Endothelial cell of umbilical vein (primary cell): Measurements from ENCODE around the gene CUX1. TPM values are rescaled to one million over a fixed set of nuclear protein-coding genes. Genes with fewer than 3 reads are reported as not detected.

Experiments used
- BruUV-seq: library from RNA; stranded (reverse); fragments of 400-500 nt; replicated peaks from 2 replicates; lab custom pipeline; 2021; lab: Mats Ljungman, UMichigan
- CTCF ChIA-PET: fragments of 300-600, 350-600 bp; sonication (Branson Sonifier 250); formaldehyde crosslinking; loops from one replicate; lab custom pipeline; 2021; ENCODE audit warnings: antibody characterized with exemption, inconsistent platforms; lab: Charles Lee
- POLR2A ChIA-PET: fragments of 300-600, 350-600 bp; sonication (Branson Sonifier 250); formaldehyde crosslinking; loops from one replicate; lab custom pipeline; 2021; ENCODE audit warnings: antibody characterized with exemption, inconsistent platforms; lab: Charles Lee
- DNase-seq: peaks from one replicate; pipeline ENCODE4 v3.0.0-alpha.2; 2011; ENCODE audit warnings: low read depth, low spot score
- FAIRE-seq: peaks from 2 replicates; lab custom pipeline; 2011; peaks lifted over from hg19 to GRCh38; lab: Jason Lieb, UNC
- H2AFZ ChIP-seq: 2 replicates; pipeline ENCODE4 v1.6.0; 2012; ENCODE audit warnings: low read depth, low read length, control low read depth, inconsistent platforms
- H3K27ac ChIP-seq: 2 replicates; pipeline ENCODE4 v1.5.1; 2011; ENCODE audit warnings: low read depth, mild to moderate bottlenecking, control low read depth, low read length, moderate library complexity; ENCODE audit not compliant: insufficient read depth
- H3K27me3 ChIP-seq, 2 experiments: 2 replicates each; pipeline versions ENCODE4 v1.6.0 to v1.6.1; 2011; ENCODE audit warnings: low read length in 2 of 2, mixed read lengths in 1 of 2; ENCODE audit not compliant: control insufficient read depth in 2 of 2, insufficient read depth in 2 of 2
- H3K36me3 ChIP-seq, 2 experiments: 2 replicates in 1 of 2; 3 replicates in 1 of 2; pipeline ENCODE4 v1.5.1; 2011; ENCODE audit warnings: low read length in 2 of 2, mild to moderate bottlenecking in 1 of 2, moderate library complexity in 1 of 2; ENCODE audit not compliant: control insufficient read depth in 2 of 2, insufficient read depth in 2 of 2; ENCODE audit errors: extremely low read depth in 1 of 2
- H3K4me1 ChIP-seq: 3 replicates; pipeline ENCODE4 v1.5.1; 2011; ENCODE audit warnings: mild to moderate bottlenecking, low read length; ENCODE audit not compliant: control insufficient read depth, insufficient read depth; ENCODE audit errors: extremely low read depth
- H3K4me2 ChIP-seq: 2 replicates; pipeline ENCODE4 v1.6.1; 2011; ENCODE audit warnings: low read length, control low read depth, mixed read lengths; ENCODE audit not compliant: insufficient read depth
- H3K4me3 ChIP-seq, 3 experiments: fragments of 200-600 bp in 1 of 3; sonication (generic), shearing (Covaris generic) in 1 of 3; replicated peaks in 1 of 3; 2 replicates each; pipeline ENCODE4 v1.5.1; 2011 to 2016; ENCODE audit warnings: control low read depth in 3 of 3, low read length in 3 of 3, mild to moderate bottlenecking in 2 of 3, inconsistent platforms in 1 of 3, low read depth in 1 of 3, moderate library complexity in 1 of 3; ENCODE audit not compliant: insufficient read depth in 1 of 3
- H3K79me2 ChIP-seq: 2 replicates; pipeline ENCODE4 v1.6.0; 2012; ENCODE audit warnings: low read length, inconsistent platforms; ENCODE audit not compliant: control insufficient read depth, insufficient read depth
- H3K9ac ChIP-seq: replicated peaks from 2 replicates; pipeline ENCODE3; 2011; ENCODE audit warnings: low read length, control low read depth; ENCODE audit not compliant: insufficient read depth; ENCODE audit errors: extremely low read depth
- H3K9me1 ChIP-seq: replicated peaks from 3 replicates; pipeline ENCODE4 v1.6.0; 2011; ENCODE audit warnings: mild to moderate bottlenecking, low read length; ENCODE audit not compliant: control insufficient read depth, insufficient read depth; ENCODE audit errors: extremely low read depth
- H3K9me3 ChIP-seq: replicated peaks from 2 replicates; pipeline ENCODE4 v1.5.1; 2012; ENCODE audit warnings: low read length, inconsistent platforms; ENCODE audit not compliant: control insufficient read depth, insufficient read depth
- H4K20me1 ChIP-seq: replicated peaks from 2 replicates; pipeline ENCODE3; 2011; ENCODE audit warnings: mild to moderate bottlenecking, low read length; ENCODE audit not compliant: control insufficient read depth, insufficient read depth; ENCODE audit errors: extremely low read depth
- CTCF ChIP-seq, 2 donors: IDR thresholded peaks; 1 replicate in 1 of 2; 2 replicates in 1 of 2; pipeline ENCODE4 v1.5.1; 2011; ENCODE audit warnings: low read length in 2 of 2, mild to moderate bottlenecking in 2 of 2, moderate library complexity in 2 of 2, control low read depth in 1 of 2, inconsistent platforms in 1 of 2, low read depth in 1 of 2; ENCODE audit not compliant: insufficient read depth in 1 of 2; ENCODE audit errors: extremely low read depth in 1 of 2
- EZH2 ChIP-seq: IDR thresholded peaks from 2 replicates; pipeline ENCODE4 v1.6.1; 2012; ENCODE audit warnings: borderline replicate concordance, low read depth, mild to moderate bottlenecking, moderate library complexity, low read length, inconsistent platforms; ENCODE audit not compliant: severe bottlenecking
- FOS ChIP-seq: IDR thresholded peaks from 2 replicates; pipeline ENCODE4 v1.6.1; 2011; ENCODE audit warnings: mild to moderate bottlenecking, low read length, moderate library complexity, borderline replicate concordance; ENCODE audit not compliant: insufficient read depth
- GATA2 ChIP-seq: IDR thresholded peaks from 2 replicates; pipeline ENCODE4 v1.7.0; 2011; ENCODE audit warnings: low read depth, mild to moderate bottlenecking, moderate library complexity, mixed read lengths, low read length; ENCODE audit not compliant: insufficient read length, insufficient read depth
- JUN ChIP-seq: IDR thresholded peaks from 2 replicates; pipeline ENCODE4 v1.6.1; 2011; ENCODE audit warnings: borderline replicate concordance, low read depth; ENCODE audit not compliant: insufficient read length, insufficient read depth
- MAX ChIP-seq: IDR thresholded peaks from 2 replicates; pipeline ENCODE4 v1.6.1; 2011; ENCODE audit not compliant: insufficient read depth, insufficient read length
- MYC ChIP-seq: IDR thresholded peaks from one replicate; pipeline ENCODE4 v1.6.1; 2011; ENCODE audit warnings: mild to moderate bottlenecking, low read depth, low read length
- POLR2A ChIP-seq: IDR thresholded peaks from 2 replicates; pipeline ENCODE4 v1.6.1; 2012; ENCODE audit warnings: low read depth, mild to moderate bottlenecking, control low read depth, low read length
- POLR2AphosphoS5 ChIP-seq: IDR thresholded peaks from 2 replicates; pipeline ENCODE4 v1.6.1; 2012; ENCODE audit warnings: low read depth, mild to moderate bottlenecking, control low read depth, low read length, moderate library complexity; ENCODE audit not compliant: insufficient read depth
- dilution Hi-C: fragments of 300-500 bp; cut with MboI; formaldehyde crosslinking; loops from one replicate; pipeline ENCODE4 v1.15.0; 2019; ENCODE audit warnings: low sequenced_read_pairs; ENCODE audit not compliant: extremely low pct_ligation_motif_present
- intact Hi-C: fragments of 100-400 bp; cut with micrococcal nuclease; formaldehyde crosslinking; loops from one replicate; pipeline ENCODE4 v1.10.0; 2022
- polyA plus RNA-seq, 4 experiments: library from polyadenylated mRNA; depleted of rRNA in 3 of 4; stranded (reverse) in 3 of 4; unstranded in 1 of 4; fragments of >200 nt; gene quantifications; 2 replicates each; pipeline versions ENCODE4 v1.2.1 to v1.2.3, GENCODE V29; 2011 to 2012; ENCODE audit warnings: missing spikeins in 1 of 4
- total RNA-seq: library from RNA; stranded (reverse); gene quantifications from 2 replicates; pipeline ENCODE4 v1.2.3, GENCODE V29; 2021

The CUX1 gene
- total and polyA plus RNA-seq, 2 donors (not counting 3 experiments of a cell fraction or from before 2014, with no cell fraction given) = 13.8 to 49.8 TPM

GRCh38 chr7:102252366-102252982 lies 435.0 kb downstream of the CUX1 start:
- ChIA-PET POLR2A (no interaction called here), CTCF (interaction anchor here (0.6 to 1.8 kb wide), 4 partner anchors 11 to 690 kb away, joined by 3 to 4 read pairs (median 3); no protein-coding TSS in a partner anchor)
- no peak overlapping the region for H3K27ac ChIP-seq
- dilution Hi-C loops (no loop called here), intact Hi-C loops (no loop called here)
- no peaks in the 10 kb centered on the region for H3K9me3 ChIP-seq
- H3K4me3 ChIP-seq = no peak overlapping the region
- TF ChIP-seq FOS (no peak), GATA2 (no peak), MYC (no peak), EZH2 (no peak), POLR2AphosphoS5 (no peak), JUN (no peak), CTCF (IDR thresholded peaks at IDR 0.05; ENCODE audit: extremely low read depth in 1 of 2, insufficient read depth in 1 of 2, low read depth in 1 of 2, low read length in 2 of 2) (no peak), POLR2A (no peak), MAX (no peak)
- no peaks in the 10 kb centered on the region for H3K4me1 ChIP-seq
- no peaks in the 10 kb centered on the region for H3K9me1 ChIP-seq
- no TSS peak for BruUV-seq
- H4K20me1 ChIP-seq = no peaks in the 10 kb centered on the region
- H3K4me2 ChIP-seq = no peak overlapping the region
- no peak overlapping the region for H2AFZ ChIP-seq
- no peak for DNase-seq
- H3K27me3 ChIP-seq = no peaks in the 10 kb centered on the region
- no peak for FAIRE-seq
- no peaks in the 10 kb centered on the region for H3K79me2 ChIP-seq
- peaks cover 0 to 2% of the 10 kb centered on the region in 2 experiments for H3K36me3 ChIP-seq
- no peak overlapping the region for H3K9ac ChIP-seq
